NCI-H2107 treated with DMSO at 0.1 percent for 48 hours (cell line): ENCODE results near the gene ENAH.

Source experiments
- DNase-seq: peaks from one replicate; lab custom pipeline; 2025; ENCODE audit not compliant: unreplicated experiment; lab: John Stamatoyannopoulos, UW

ENAH gene

DNA sequence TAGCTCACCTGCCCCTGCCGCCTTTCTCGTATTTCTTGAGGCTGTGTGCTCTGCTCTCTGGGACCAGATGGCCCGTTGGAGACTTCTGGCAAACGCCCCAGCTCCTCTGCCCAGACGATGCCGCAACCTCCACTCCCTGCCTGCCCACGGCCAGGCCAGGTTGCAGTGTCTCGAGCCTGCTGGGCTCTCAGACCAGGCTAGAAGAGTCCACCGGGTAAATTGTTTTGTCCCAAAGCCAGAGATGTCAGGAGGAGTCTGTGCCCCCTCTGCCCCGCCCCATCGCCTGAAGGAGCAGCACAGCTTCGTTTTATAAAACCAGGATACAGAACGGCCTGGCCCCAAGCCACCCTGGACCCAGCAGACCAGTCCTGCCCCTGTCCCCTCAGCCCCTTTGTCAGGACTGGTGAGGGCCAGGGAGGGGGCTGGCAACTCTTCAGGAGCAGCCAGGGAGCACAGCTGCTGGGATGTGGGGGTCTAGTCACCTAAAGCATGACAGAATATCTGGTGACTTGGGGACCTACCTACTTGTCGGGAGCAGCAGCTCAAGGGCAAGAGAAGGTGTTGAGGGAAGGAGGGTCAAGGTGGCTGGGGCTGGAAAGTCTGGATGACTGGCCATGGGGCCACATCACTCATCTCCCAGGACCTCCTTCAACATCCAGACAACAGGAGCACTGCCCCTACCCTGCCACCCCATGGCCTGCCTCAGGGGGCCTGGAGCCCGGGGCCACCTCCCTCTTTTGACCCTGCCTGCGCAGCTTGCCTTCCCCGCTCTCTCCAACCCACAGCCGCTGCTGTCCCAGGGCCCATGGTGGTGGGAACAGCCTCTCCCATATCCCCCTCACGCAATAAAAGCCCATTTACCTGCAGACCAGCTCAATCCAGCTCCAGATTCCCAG, 191.1 kb downstream of the ENAH start:
- DNase-seq = peak; percentile 36

DNA sequence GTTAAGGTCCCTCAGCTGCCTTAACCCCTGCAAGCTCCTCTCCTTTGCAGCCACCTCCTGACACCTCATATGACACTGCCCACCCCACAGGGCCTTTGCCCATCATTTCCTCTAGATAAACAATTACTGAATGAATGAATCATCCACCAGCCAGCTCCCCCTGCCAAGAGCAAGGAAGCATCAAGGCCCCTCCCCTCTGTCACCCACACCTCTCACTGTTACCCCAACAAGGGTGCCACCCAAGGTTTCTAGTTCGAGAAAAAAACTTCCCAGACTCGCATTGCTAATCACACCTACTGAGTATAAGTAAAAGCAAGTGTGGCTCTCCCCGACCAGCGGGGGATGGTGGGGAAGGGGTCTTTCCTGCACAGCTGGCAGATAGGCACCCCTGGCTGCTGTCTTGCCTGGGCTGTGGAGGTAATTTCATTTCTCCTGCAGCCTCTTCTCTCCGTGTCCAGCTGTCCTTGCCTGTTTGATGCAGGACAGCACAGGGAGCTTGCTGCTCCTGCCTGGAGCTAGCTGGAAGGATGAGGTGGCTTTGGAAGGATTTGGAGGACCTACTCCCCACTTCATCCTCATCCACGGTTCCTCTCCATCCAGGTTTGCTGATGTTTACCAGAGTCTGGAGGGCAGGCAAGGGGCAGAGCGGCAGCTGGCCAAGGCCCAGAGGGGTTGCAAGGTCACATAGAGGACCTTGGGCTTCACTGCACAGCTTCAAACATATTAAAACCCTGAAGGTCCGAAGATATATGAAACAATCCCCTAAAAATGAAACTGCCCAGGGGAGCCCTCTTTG, 192.0 kb downstream of the ENAH start:
- no peak for DNase-seq

DNA sequence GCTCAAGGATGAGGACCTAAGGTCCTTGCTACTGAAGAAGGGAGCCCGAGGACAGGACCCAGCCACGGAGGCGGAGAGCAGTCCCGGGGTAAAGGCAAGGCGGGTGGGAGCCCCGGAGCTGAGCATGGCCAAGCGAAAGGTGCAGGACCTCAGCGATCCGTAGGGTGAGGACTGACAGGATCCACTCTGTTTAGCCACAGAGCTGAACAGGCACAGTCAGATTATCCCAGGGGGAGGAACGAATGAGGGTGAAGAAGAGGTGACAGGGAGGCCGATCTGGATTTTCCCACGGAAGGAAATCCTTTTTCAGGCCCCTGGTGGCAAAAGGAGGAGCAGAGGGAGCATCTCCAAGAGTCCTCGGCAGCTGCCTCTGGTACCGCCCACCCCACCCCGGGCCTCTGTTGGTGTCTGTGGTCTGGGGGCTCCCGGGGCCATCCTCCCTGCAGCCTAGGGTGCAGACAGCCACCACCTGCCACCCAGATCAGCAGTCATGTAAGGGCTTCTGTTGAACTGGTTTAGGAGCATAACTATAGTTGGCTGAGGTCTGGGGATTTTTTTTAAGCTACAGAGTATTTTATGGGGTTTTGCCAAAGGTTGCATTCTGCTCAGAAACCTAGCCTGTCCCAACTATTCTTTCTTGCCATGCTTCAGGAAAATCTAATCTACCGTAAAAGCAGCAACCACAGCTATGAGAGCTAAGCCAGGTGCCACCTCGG, 192.7 kb downstream of the ENAH start:
- no peak for DNase-seq

DNA sequence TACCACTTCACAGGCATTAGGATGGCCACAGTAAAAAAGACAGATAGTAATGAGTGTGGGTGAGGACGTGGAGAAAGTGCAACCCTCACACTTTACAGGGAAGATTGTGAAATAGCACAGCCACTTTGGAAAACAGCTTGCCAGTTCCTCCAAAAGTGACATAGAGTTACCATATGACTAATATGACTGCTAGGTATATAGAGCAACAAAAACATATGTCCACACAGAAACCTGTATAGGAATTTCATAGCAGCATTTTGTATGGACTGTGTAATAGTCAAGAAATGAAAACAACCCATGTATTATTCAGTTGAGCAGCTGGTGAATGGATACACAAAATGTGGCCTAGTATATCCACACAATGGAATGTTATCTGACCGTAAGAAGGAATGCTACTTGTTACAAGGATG, 194.7 kb downstream of the ENAH start:
- DNase-seq = no peak

DNA sequence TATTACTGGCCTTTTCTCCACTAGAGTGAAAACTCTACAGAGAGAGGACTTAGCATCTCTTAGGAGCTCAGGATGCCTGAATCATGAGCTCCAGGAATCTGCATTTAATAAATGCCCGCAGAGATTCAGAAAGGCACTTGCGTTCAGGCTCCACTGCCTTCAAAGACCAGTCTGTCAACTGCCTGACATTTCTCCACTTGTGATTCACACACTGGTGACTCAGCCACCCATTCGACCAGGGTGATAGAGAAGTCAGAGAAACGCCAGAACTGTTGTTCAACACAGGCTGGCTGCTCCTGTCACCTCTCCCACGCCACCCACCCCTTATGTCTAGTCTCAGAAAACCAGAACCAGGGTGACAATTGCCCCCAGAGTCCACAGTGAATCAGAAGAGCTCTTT, 198.2 kb downstream of the ENAH start:
- DNase-seq = no peak

DNA sequence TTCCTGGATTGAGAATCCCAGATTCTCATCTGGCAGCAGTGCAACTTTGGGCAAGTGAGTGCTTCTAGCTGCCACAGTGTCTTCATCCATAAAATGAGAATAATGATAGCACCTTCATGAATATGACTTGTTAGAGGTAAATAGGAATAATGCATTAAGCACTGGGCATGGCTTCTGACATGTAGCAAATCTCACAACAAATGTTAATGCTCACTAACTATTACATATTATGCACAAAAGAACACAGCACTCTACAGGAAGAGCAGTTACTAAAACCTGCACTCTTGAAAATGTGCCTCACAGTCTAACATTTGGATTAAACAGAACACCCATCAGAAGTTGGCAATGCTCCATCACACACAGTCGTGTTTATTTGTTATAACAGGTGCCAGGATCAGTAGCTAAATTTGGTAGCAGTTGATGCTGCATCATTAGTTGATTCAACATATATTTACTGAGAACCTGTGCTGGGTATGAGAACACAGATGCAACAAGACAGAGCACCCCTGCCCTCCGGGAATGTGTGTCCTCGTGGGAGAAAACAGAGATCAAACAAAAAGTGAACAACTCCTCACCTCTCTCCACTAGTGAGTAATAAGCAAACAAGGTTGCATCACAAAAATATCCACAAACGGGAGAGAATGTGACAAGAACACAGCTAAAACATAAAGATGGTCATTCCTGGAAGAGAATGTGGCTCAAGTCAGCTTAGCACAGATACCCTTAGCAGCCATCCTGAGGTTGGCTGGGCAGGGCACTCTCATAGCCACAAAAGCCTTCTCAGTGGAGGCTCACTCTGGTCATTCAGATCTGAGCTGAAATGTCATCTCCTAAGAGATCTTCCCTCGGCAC, 198.9 kb downstream of the ENAH start:
- DNase-seq = peak; percentile 88

DNA sequence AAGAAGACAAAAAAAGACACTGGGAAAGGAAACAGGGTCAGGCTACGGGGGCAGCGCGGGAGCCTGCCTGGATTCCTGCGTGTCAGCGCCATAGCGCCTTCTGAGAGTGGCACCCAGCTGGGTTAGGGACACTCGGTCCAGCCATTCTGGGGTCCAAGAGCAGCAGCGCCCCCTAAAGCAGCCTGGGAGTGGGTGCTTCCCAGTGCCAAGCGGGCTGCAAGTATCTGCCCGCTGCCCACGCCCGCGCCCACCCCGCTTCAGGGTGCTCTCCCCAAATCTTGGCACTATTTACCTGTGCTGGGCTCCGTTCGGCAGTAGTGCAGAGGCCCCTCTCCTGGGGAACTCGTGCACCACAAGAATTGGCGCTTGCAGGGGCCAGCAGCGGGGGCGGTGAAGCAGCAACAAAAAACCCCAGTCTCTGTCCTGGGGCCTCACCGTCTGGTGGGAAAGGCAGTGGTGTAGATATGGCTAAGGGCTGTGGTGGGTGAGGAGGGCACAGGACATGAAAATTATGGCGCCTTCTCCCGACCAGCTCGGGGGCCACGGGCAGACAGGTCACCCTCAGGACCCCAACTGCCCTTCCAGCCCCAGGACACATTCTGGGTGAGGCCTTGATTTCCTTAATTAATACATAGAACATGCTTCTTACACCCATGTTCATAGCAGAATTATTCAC, 200.9 kb downstream of the ENAH start:
- no peak for DNase-seq

DNA sequence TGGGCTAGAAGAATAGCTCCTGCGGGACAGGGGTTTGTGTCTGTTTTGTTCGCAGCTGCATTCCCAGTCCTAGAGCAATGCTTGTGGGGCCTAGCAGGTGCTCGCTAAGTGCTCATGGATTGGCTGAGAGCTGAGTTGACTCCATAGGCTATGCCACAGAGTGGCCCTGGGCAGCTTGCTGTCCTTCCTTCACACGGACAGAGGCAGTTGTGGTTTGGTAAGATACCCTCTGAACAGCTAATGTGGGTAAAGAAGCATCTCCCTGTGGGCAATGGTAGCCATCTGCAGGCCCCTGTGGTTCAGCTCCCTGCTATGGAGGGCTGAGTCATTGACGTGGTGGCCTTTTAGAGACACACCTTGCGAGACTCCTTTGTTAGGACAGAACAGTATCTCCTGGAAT, 201.6 kb downstream of the ENAH start:
- DNase-seq = no peak

DNA sequence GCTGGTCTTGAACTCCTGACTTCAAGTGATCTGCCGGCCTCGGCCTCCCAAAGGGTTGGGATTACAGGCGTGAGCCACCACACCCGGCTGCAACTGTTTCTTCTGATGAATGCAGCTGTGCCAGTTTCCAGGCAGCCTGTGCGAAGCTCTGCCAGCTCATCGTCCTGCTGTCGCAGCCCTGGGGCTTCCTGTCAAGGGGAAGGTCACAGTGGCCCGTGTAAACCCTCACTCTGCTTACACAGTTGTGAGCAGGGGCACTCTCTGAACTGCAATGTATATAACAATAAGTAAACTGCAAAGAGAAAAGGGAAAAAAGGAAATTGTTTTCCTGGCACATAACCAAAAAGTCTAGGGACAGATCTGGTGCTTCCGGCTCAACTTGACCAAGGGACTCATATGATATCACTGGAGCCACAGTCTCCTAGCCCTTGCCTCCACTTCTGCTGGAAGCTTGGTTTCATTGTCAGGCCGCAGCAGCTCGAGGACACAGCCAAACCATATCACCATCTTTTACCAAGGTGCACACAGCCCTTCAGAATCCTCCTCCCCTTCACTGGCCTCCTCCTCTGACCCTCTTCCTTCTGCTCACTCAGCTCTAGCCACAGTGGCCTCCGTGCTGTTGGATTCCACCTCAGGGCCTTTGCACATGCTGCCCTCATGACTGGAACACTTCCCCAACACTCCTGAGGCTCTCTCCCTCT, 202.3 kb downstream of the ENAH start:
- DNase-seq = no peak

DNA sequence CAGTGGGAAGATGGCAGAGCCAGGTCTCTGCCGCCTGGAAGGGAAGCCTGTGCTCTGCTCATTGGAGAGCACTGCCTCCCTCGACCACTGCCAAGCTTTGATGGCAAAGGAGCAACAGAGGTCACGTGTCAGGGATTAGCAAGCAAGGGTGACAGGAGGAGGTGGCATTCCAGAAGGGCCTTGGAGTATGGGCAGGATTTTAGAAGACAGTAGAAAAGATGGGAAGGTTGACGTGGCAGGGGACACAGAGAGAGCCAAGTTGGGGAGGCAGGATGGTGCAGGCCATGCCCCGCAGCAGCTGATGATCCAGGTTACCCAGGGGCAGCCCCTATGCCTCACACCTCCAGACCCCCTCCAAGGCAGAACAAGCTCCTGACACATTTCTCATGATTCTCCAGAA, 203.1 kb downstream of the ENAH start:
- no peak for DNase-seq

DNA sequence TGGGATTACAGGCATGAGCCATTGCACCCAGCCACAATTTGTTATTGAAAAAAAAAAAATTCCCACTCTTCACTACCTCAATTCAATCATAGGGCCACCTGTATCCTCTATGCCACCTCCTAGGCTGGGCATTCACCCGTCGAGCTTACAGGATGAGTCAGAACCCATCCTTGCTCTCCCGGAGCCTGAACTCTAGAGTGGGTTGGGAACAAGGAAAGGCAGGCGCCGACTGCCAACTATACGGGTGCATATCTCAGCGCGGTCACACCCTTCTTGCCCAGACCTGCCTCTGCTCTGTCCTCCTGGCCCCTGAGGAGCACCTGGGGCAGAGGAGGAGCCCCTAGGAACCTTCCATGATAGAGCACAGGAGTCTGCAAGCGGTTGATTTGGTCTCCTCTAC, 203.7 kb downstream of the ENAH start:
- no peak for DNase-seq

DNA sequence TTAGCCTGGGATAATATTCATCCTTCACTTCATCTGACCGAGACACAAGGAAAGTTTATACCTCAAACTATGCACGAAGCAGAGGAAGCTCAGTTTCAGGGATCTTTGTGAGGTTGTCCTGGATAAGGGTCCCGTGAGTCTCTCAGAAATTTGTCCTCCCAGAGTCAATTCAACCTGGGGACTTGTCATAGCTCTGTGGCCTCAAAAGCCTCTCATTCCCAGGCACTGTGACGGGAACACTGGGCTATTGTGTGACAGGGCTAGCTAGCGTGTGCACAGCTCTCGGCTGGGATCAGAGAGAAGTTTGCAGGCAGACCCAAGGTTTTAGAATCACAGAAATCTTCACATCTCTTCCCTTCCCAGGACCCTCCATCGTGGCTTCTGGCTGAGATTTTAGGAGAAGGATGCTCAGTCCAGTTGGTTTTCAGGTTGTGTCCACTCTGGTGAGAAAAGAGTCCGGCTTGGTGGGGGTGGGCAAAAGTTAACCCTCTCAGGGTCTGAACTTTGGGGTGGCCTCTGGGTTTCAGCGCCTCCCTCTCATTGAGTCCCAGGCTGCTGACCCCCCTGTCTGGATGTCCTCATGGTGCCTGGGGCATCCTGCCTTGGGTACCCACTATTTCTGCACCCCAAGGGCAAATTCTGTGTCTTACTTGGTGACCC, 204.6 kb downstream of the ENAH start:
- no peak for DNase-seq

DNA sequence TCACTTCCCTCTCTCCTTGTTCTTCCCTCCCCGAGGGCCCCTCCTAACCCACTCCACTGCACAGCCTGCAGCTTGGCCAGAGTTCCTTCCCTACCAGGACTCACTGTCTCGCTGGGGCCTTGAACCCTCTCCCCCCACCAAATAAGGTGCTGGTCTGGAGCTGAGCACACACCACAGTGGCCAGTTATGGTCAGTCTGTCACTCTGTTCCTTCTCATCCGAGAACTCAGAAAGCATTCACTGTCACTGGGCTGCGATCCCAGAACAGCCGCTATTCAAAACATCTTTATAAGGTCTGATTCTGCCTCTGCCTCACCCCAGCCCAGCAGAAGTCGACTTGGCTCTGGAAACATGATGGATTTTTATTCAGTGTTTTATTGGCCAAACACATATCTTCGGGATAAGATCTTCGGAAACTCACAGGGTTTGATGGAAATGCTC, 205.3 kb downstream of the ENAH start:
- no peak for DNase-seq

DNA sequence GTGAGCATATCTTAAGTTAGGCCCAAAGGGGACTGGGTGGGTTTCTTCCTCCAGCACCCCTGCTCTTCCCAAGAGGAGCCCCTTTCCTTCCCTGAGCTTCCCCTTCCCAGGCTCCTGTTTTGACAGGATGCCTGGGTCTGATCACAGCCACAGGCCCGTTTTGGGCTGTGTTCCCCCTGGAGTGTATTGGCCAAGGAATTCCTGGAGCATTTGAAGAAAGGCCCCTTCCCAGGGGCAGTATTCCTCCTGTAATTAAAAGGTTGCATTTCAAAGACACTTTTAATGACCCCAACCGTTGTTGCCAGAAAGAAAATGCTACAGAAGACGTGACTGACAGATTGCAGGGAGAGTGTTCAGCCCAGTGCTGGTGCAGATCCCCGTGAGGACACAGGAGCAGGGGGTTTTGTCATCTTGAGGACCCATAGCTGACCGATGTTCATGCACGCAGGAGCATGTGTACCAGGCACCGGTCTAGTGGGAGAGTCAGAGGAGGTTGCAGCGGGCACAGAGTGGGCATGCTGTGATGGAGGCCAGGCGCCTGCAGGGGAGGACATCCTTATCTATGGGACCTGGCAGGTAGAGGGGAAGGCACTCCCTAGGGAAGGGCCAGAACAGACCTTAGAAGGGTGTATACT, 205.8 kb downstream of the ENAH start:
- DNase-seq = no peak

DNA sequence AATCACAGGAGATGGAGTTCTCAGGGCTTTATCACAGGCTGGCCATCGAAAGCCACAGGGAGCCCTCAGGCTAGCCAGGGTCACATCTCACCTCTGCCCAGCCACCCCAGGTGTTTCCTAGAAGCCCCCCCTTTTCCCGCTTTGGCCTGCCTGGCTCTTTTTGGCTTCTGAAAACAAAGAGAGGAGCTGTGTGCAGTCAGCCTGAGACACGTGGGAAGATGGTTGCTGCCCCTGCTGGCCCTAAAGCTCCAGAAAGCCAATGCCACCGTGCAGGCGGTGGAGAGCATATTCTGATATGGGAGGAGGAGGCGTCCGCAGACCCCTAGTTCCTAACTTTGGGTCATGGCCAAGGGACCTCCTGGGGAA, 206.3 kb downstream of the ENAH start:
- no peak for DNase-seq

DNA sequence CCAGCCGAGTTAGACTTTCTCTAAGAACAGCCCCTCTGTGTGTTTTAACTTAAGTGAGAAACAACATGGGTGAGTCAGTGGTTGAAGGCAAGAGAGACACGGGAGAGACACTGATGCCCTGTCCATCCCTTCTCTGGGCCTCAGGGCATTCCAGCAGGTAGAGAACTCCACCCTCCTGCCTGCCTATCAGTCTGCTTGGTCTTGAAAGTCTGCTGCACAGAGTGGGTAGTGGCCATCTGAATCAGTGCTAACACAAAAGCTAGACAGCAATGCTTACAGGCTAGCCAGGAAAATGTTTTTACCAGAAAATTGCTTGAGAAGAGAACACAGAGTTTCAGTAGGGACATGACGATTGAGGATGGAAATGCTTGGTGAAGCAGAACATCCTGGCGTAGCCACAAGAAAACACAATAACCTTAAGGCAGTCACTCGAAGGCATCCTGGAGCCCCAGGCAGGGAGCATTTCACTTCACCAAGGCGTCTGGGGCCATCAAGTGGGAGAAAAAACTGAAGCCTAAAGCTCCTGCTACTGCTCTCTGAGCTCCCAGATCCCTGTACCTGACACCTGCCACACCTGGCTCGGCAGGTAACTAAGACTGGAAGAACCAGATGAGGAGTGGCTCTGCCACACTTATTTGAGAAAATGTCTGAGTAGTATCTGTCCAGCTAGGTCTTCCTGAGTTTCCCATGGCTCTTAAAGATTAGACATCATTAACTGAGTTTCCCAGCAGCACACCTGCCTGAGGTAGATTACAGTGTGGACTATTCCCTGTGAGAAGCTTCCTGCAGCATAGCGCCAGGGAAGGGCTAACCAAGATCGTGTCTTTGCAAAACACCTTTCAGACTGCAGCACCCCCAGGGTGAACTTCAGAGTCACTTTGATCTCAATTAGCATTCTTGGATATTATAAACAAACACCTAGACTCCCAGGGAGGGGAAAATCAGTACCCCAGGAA, 207.0 kb downstream of the ENAH start:
- DNase-seq = peak; percentile 62

DNA sequence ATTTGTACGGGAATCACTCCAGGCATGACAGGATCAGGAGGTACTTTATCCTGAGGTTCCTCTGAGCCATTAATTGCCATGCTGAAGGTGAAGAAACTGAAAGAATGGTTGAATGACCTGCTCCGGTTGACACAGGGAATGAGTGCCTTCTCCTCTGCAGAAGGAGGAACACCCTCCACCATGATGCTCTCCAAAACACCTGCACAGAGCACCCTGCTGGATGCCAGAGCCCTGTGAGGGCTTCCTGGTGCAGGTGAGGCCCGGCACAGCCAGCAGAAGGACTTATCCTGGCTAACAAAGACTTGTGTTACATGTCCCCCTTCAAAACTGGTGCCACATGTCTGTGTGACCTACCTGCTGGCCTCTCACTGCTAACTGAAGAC, 210.8 kb downstream of the ENAH start:
- no peak for DNase-seq
